Fibroblast of the aortic adventitia (primary cell): ENCODE measurements around the gene TNNT2. TPM values are rescaled to one million over a fixed set of nuclear protein-coding genes. Genes with fewer than 3 reads are reported as not detected.
A peak's percentile ranks its signal among the peaks of the same experiment; 100 is the strongest.

ENCODE experiments used
- DNase-seq: peaks from one replicate; pipeline ENCODE4 v3.0.0-alpha.2; 2010; ENCODE audit warnings: low read depth
- H3K4me3 ChIP-seq: 2 replicates; pipeline ENCODE4 v1.5.1; 2011; ENCODE audit warnings: low read depth, mild to moderate bottlenecking, control low read depth, low read length, moderate library complexity
- total RNA-seq: library from RNA; depleted of rRNA; stranded (reverse); fragments of >200 nt; gene quantifications from 2 replicates; pipeline ENCODE4 v1.2.3, GENCODE V29; 2012; ENCODE audit warnings: low replicate concordance
- TF ChIP-seq, protein P1 (sequence below): IDR thresholded peaks from 2 replicates; pipeline ENCODE4 v1.5.1; 2011; ENCODE audit warnings: mild to moderate bottlenecking, low read length, control low read depth, inconsistent platforms; ENCODE audit not compliant: insufficient read depth

The TNNT2 gene
- total RNA-seq, 1 donor = 0.09 TPM

DNA sequence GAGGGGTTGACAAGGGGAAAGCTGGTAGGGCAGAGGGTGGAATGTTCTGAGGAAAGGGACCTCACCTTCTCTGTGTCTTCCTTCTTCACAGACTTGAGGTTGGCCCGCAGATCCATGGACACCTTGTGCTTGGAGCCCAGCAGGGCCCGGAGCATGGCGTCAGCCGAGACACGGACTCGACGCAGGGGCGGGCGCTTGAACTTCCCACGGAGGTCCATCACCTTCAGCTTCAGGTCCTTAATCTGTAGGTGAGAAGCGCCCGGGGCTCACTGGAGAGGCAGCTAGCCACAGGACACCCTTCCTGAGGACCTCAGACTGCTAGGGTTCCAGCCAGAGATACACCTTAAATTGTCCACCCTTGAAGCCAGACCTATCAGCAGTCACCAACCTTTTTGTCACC, 33.8 kb upstream of the TNNT2 start:
- DNase-seq = no peak
- H3K4me3 ChIP-seq = no peak overlapping the region
- TF ChIP-seq, protein P1, sequence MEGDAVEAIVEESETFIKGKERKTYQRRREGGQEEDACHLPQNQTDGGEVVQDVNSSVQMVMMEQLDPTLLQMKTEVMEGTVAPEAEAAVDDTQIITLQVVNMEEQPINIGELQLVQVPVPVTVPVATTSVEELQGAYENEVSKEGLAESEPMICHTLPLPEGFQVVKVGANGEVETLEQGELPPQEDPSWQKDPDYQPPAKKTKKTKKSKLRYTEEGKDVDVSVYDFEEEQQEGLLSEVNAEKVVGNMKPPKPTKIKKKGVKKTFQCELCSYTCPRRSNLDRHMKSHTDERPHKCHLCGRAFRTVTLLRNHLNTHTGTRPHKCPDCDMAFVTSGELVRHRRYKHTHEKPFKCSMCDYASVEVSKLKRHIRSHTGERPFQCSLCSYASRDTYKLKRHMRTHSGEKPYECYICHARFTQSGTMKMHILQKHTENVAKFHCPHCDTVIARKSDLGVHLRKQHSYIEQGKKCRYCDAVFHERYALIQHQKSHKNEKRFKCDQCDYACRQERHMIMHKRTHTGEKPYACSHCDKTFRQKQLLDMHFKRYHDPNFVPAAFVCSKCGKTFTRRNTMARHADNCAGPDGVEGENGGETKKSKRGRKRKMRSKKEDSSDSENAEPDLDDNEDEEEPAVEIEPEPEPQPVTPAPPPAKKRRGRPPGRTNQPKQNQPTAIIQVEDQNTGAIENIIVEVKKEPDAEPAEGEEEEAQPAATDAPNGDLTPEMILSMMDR = no peak

DNA sequence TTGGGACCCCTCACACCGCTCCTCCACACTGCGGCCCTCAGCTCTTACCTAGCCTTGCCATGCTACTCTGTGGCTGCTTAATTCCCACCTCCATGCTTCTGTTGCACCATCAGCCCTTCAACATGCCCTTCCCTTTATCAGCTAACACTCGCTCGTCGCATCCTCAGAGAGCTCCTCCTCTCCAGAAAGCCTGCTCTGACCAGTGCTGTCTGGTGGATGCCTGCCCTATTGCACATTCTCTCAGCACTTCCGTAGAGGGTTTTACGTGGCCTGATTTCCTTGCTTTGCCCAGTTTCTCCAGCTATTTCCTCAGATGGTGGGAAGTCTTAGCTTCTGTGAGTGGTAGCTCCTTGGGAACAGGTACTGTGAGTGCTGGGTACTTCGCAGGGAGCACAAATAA, 32.0 kb upstream of the TNNT2 start:
- no peak for DNase-seq
- no peak overlapping the region for H3K4me3 ChIP-seq
- TF ChIP-seq, protein P1 = no peak

DNA sequence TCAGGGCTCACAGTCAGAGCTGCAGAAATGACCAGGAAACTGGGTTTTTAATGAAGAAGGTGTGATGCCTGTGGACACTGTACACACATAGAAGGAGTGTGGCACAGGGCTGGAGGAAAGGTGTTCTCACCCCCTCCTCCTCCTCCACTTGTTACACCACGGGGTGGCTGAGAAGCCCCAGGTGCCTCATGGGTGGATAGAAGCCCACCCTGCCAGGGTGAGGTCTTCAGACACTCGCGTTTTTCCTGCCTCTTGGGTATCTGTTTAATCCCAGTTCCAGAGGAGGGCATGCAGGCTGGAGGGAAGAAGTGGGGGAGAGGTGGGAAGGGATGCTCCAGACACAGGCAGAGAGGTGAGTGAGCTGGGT, 31.3 kb upstream of the TNNT2 start:
- DNase-seq = no peak
- no peak overlapping the region for H3K4me3 ChIP-seq
- TF ChIP-seq, protein P1 = no peak

DNA sequence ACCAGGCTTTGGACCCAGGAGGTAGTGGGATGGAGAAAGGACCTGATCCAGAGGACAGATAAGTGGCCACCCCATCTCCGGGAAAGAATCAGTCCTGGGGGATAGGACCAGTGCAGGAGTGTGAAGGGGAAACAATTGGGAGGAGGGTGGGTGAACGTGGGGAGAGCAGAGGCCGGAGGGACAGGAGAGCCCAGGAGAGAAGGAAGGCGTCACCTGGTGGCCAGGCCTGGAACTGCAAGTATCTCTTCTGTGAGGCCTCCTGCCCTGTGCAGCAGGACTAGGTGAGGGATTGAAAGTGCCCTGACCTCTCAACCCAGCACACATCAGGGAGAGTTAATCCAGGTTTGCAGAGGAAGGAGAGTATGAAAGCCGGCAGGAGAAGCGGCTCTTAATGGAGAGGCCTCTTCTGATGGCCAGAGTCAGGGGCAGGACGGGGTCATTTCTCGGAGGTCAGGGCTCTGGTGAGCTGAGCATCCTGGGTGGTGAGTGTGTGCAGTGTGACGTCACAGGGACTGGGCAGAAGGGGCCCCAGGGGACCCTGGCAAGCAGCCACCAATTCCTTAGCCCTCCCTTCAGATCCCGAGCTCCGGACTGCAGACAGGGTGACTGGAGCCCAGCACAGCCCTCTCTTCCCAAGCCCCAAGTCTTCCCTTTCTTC, 30.8 kb upstream of the TNNT2 start:
- DNase-seq = peak; percentile 70
- TF ChIP-seq, protein P1 = peak; percentile 97
- no peak overlapping the region for H3K4me3 ChIP-seq

DNA sequence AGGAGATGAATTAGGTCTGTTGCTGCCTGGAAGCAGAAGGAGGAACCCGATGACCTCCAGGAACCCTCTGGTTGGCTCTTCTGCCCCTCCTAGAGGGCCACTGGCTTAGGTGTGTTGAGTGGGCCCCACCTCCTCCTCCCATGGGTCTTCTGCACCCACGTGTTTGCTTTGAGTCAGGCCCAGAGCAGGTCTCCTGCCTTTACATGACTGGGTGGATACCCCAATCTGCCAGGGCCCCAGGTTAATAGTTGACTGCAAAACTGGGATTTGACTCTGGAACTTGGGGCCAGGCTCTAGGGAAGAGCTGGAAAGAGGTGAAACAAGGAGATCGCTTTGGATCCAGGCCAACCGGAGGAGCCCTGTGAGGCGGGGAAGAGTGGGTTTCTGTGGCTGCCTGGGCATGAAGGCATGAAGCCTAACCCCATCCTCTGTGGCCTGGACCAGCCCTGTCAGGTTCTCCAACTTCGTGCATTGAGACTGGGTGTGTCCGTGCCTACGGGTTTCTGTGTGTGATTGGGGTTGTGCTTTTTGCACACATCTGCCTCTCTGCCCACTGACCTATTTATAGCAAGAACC, 29.4 kb upstream of the TNNT2 start:
- DNase-seq = no peak
- no peak overlapping the region for H3K4me3 ChIP-seq
- TF ChIP-seq, protein P1 = no peak

DNA sequence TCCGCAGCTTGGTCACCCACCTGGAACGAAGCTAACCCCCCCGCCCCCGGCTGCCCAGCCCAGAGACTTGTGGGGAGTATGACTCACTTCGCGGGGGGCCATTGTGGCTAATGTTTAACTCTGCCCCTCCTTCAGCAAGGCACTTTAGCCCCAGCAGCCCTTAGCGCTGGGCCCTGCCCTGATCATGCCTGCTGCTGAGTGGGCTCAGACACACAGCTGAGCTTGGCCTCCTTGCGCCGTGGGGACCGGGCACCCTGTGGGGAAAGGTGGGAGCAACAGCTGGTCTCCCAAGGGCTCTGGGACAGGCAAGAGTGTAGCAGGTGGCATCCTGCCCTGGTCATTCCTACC, 28.0 kb upstream of the TNNT2 start:
- no peak overlapping the region for H3K4me3 ChIP-seq
- no peak for DNase-seq
- TF ChIP-seq, protein P1 = no peak
